Measurements from ENCODE around the gene IDH3G. TPM values are rescaled to one million over a fixed set of nuclear protein-coding genes. Genes with fewer than 3 reads are reported as not detected.
A peak's percentile ranks its signal among the peaks of the same experiment; 100 is the strongest.

IDH3G gene
- total RNA-seq, result 21.0 TPM
- 67.4 TPM for polyA plus RNA-seq

- Histone ChIP-seq H3K27ac (ENCODE audit: low read depth) (peak within 1 kb of the TSS; percentile 88), H3K36me3 (ENCODE audit: insufficient read depth) (peaks cover 2% of the 10 kb centered on the region), H3K4me3 (ENCODE audit: low read depth, low read length) (peak within 1 kb of the TSS; percentile 79), H3K4me1 (ENCODE audit: insufficient read depth) (no peaks in the 10 kb centered on the region)
- peak; percentile 81 for DNase-seq (ENCODE audit: extremely low spot score)
- WGBS, result under 1% methylated on average over 92 of the region's 92 CpGs
Observed at GRCh38 chrX:153794018-153794896, at the start of gene IDH3G, which contains the start of gene SSR4. TSS of gene IDH3G (minus strand) at chrX:153794375. CDS start at chrX:153794326, 49 bp downstream. TSS of gene SSR4 (plus strand) at chrX:153794668. CDS start at chrX:153794688, 20 bp downstream.

- WGBS, result 89% methylated on average over 6 of the region's 6 CpGs
- no peak for DNase-seq (ENCODE audit: extremely low spot score)
- no peak overlapping the region for H3K27ac ChIP-seq (ENCODE audit: low read depth)
Observed at GRCh38 chrX:153836921-153837320, 42.7 kb upstream of the IDH3G start.

GRCh38 chrX:153832728-153833127 lies 38.6 kb upstream of the IDH3G start:
- Histone ChIP-seq H3K36me3 (ENCODE audit: insufficient read depth) (no peaks in the 10 kb centered on the region), H3K4me1 (ENCODE audit: insufficient read depth) (no peaks in the 10 kb centered on the region), H3K4me3 (ENCODE audit: low read depth, low read length) (no peak overlapping the region), H3K27ac (ENCODE audit: low read depth) (no peak overlapping the region)
- WGBS, result 91% methylated on average over 10 of the region's 10 CpGs
- no peak for DNase-seq (ENCODE audit: extremely low spot score)

More at GRCh38 chrX:153836921-153837320, 42.7 kb upstream of the IDH3G start:
- H3K36me3 ChIP-seq (ENCODE audit: insufficient read depth), result no peaks in the 10 kb centered on the region
- H3K4me3 ChIP-seq (ENCODE audit: low read depth, low read length), result no peak overlapping the region
- no peaks in the 10 kb centered on the region for H3K4me1 ChIP-seq (ENCODE audit: insufficient read depth)

GRCh38 chrX:153831429-153832150 lies 37.4 kb upstream of the IDH3G start:
- 64% methylated on average over 23 of the region's 23 CpGs for WGBS
- Histone ChIP-seq H3K36me3 (ENCODE audit: insufficient read depth) (no peaks in the 10 kb centered on the region), H3K4me3 (ENCODE audit: low read depth, low read length) (no peak overlapping the region), H3K27ac (ENCODE audit: low read depth) (no peak overlapping the region), H3K4me1 (ENCODE audit: insufficient read depth) (no peaks in the 10 kb centered on the region)
- no peak for DNase-seq (ENCODE audit: extremely low spot score)

GRCh38 chrX:153830640-153831428 lies 36.7 kb upstream of the IDH3G start:
- no peak overlapping the region for H3K27ac ChIP-seq (ENCODE audit: low read depth)
- no peak for DNase-seq (ENCODE audit: extremely low spot score)
- no peaks in the 10 kb centered on the region for H3K4me1 ChIP-seq (ENCODE audit: insufficient read depth)
- WGBS, result 2% methylated on average over 65 of the region's 102 CpGs
- H3K36me3 ChIP-seq (ENCODE audit: insufficient read depth), result no peaks in the 10 kb centered on the region
- H3K4me3 ChIP-seq (ENCODE audit: low read depth, low read length), result peak overlapping the region; percentile 54

- Histone ChIP-seq H3K4me3 (ENCODE audit: low read depth, low read length) (peak within 1 kb of the TSS; percentile 54), H3K27ac (ENCODE audit: low read depth) (no peak within 1 kb of the TSS), H3K4me1 (ENCODE audit: insufficient read depth) (no peaks in the 10 kb centered on the region), H3K36me3 (ENCODE audit: insufficient read depth) (no peaks in the 10 kb centered on the region)
- WGBS, result under 1% methylated on average over 79 of the region's 97 CpGs
- no peak for DNase-seq (ENCODE audit: extremely low spot score)
Observed at GRCh38 chrX:153829799-153830639, 35.8 kb upstream of the IDH3G start, which contains the start of gene PDZD4. TSS of gene PDZD4 (minus strand) at chrX:153830544. CDS start at chrX:153830298, 246 bp downstream.

GRCh38 chrX:153829549-153829798 lies 35.3 kb upstream of the IDH3G start:
- Histone ChIP-seq H3K4me3 (ENCODE audit: low read depth, low read length) (peak overlapping the region; percentile 54), H3K36me3 (ENCODE audit: insufficient read depth) (no peaks in the 10 kb centered on the region), H3K27ac (ENCODE audit: low read depth) (no peak overlapping the region), H3K4me1 (ENCODE audit: insufficient read depth) (no peaks in the 10 kb centered on the region)
- 1% methylated on average over 27 of the region's 27 CpGs for WGBS
- DNase-seq (ENCODE audit: extremely low spot score), result no peak

- no peak for DNase-seq (ENCODE audit: extremely low spot score)
- H3K4me3 ChIP-seq (ENCODE audit: low read depth, low read length), result peak overlapping the region; percentile 54
- no peaks in the 10 kb centered on the region for H3K4me1 ChIP-seq (ENCODE audit: insufficient read depth)
- H3K36me3 ChIP-seq (ENCODE audit: insufficient read depth), result no peaks in the 10 kb centered on the region
- 3% methylated on average over 49 of the region's 50 CpGs for WGBS
- H3K27ac ChIP-seq (ENCODE audit: low read depth), result no peak overlapping the region
Observed at GRCh38 chrX:153828723-153829548, 34.8 kb upstream of the IDH3G start.

GRCh38 chrX:153828308-153828707 lies 34.1 kb upstream of the IDH3G start:
- 32% methylated on average over 17 of the region's 17 CpGs for WGBS
- H3K36me3 ChIP-seq (ENCODE audit: insufficient read depth), result no peaks in the 10 kb centered on the region
- no peaks in the 10 kb centered on the region for H3K4me1 ChIP-seq (ENCODE audit: insufficient read depth)
- no peak for DNase-seq (ENCODE audit: extremely low spot score)
- no peak overlapping the region for H3K4me3 ChIP-seq (ENCODE audit: low read depth, low read length)
- no peak overlapping the region for H3K27ac ChIP-seq (ENCODE audit: low read depth)

- no peak overlapping the region for H3K27ac ChIP-seq (ENCODE audit: low read depth)
- no peaks in the 10 kb centered on the region for H3K36me3 ChIP-seq (ENCODE audit: insufficient read depth)
- no peak overlapping the region for H3K4me3 ChIP-seq (ENCODE audit: low read depth, low read length)
- H3K4me1 ChIP-seq (ENCODE audit: insufficient read depth), result no peaks in the 10 kb centered on the region
- WGBS, result 86% methylated on average over 9 of the region's 9 CpGs
- no peak for DNase-seq (ENCODE audit: extremely low spot score)
Observed at GRCh38 chrX:153827903-153828302, 33.7 kb upstream of the IDH3G start.

GRCh38 chrX:153827016-153827415 lies 32.8 kb upstream of the IDH3G start:
- WGBS, result 86% methylated on average over 3 of the region's 3 CpGs
- no peaks in the 10 kb centered on the region for H3K4me1 ChIP-seq (ENCODE audit: insufficient read depth)
- H3K27ac ChIP-seq (ENCODE audit: low read depth), result no peak overlapping the region
- DNase-seq (ENCODE audit: extremely low spot score), result no peak
- no peaks in the 10 kb centered on the region for H3K36me3 ChIP-seq (ENCODE audit: insufficient read depth)
- H3K4me3 ChIP-seq (ENCODE audit: low read depth, low read length), result no peak overlapping the region

- Histone ChIP-seq H3K36me3 (ENCODE audit: insufficient read depth) (no peaks in the 10 kb centered on the region), H3K4me3 (ENCODE audit: low read depth, low read length) (no peak overlapping the region), H3K4me1 (ENCODE audit: insufficient read depth) (no peaks in the 10 kb centered on the region), H3K27ac (ENCODE audit: low read depth) (no peak overlapping the region)
- DNase-seq (ENCODE audit: extremely low spot score), result no peak
- WGBS, result 84% methylated on average over 8 of the region's 8 CpGs
Observed at GRCh38 chrX:153825042-153825441, 30.9 kb upstream of the IDH3G start.
